Cardiac muscle cell (in vitro differentiated cells and primary cell): ENCODE data around the gene SRSF2. TPM values are rescaled to one million over a fixed set of nuclear protein-coding genes. Genes with fewer than 3 reads are reported as not detected.
A peak's percentile ranks its signal among the peaks of the same experiment; 100 is the strongest.
"Not testable (repeated sequence)": the region's sequence is repeated elsewhere in the genome, so short reads cannot be mapped to it uniquely, and the experiment has no call there.

ENCODE experiments used
- DNase-seq, 2 donors: peaks; one replicate each; pipeline versions ENCODE4 v3.0.0 to v3.0.0-alpha.2; 2010 to 2017; ENCODE audit warnings: low read depth in 1 of 2, low spot score in 1 of 2
- H3K27ac ChIP-seq: fragments of 200-600 bp; sonication (generic); 2 replicates; pipeline ENCODE4 v1.5.1; 2016
- H3K27me3 ChIP-seq: fragments of 200-600 bp; sonication (generic); 2 replicates; pipeline ENCODE4 v1.6.0; 2016; ENCODE audit warnings: control low read depth
- H3K36me3 ChIP-seq: fragments of 200-600 bp; sonication (generic); 2 replicates; pipeline ENCODE4 v1.5.1; 2016; ENCODE audit warnings: control low read depth
- H3K4me1 ChIP-seq: fragments of 200-600 bp; sonication (generic); 2 replicates; pipeline ENCODE4 v1.8.1; 2017; ENCODE audit warnings: low read depth, mild to moderate bottlenecking, mixed run types
- H3K4me3 ChIP-seq: fragments of 200-600 bp; sonication (generic); 2 replicates; pipeline ENCODE4 v1.5.1; 2016; ENCODE audit warnings: mild to moderate bottlenecking
- H3K9me3 ChIP-seq: fragments of 200-600 bp; sonication (generic); 2 replicates; pipeline ENCODE4 v1.5.1; 2017; ENCODE audit warnings: low read depth, mild to moderate bottlenecking, control low read depth
- polyA plus RNA-seq: library from polyadenylated mRNA; unstranded; fragments of >200 nt; fragmentation: Nextera tagmentation; extraction: Ambion mirVana; gene quantifications from 2 replicates; pipeline ENCODE4 v1.2.1, GENCODE V29; 2016
- total RNA-seq: library from RNA; depleted of rRNA; stranded (reverse); fragments of >200 nt; gene quantifications from 2 replicates; pipeline ENCODE4 v1.2.3, GENCODE V29; 2016
- TF ChIP-seq, protein P1 (sequence below): IDR thresholded peaks from 2 replicates; pipeline ENCODE4 v1.5.1; 2012; ENCODE audit warnings: low read depth, mild to moderate bottlenecking, low read length

The SRSF2 gene
- total and polyA plus RNA-seq, 2 experiments from 2014 or later = 265 to 398 TPM

- Histone ChIP-seq H3K4me1 (peaks cover 19% of the 10 kb centered on the region), H3K4me3 (peak overlapping the region; percentile 91), H3K36me3 (peaks cover 29% of the 10 kb centered on the region), H3K9me3 (no peaks in the 10 kb centered on the region), H3K27me3 (no peaks in the 10 kb centered on the region), H3K27ac (peak overlapping the region; percentile 92)
- TF ChIP-seq, protein P1, sequence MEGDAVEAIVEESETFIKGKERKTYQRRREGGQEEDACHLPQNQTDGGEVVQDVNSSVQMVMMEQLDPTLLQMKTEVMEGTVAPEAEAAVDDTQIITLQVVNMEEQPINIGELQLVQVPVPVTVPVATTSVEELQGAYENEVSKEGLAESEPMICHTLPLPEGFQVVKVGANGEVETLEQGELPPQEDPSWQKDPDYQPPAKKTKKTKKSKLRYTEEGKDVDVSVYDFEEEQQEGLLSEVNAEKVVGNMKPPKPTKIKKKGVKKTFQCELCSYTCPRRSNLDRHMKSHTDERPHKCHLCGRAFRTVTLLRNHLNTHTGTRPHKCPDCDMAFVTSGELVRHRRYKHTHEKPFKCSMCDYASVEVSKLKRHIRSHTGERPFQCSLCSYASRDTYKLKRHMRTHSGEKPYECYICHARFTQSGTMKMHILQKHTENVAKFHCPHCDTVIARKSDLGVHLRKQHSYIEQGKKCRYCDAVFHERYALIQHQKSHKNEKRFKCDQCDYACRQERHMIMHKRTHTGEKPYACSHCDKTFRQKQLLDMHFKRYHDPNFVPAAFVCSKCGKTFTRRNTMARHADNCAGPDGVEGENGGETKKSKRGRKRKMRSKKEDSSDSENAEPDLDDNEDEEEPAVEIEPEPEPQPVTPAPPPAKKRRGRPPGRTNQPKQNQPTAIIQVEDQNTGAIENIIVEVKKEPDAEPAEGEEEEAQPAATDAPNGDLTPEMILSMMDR = no peak
- DNase-seq = peak; percentile 60 to 66
Measured at GRCh38 chr17:76725580-76726230, 11.4 kb downstream of the SRSF2 start.

- H3K4me3 ChIP-seq = no peak overlapping the region
- TF ChIP-seq, protein P1 = no peak
- DNase-seq = no peak
- H3K36me3 ChIP-seq = peaks cover 48% of the 10 kb centered on the region
- no peaks in the 10 kb centered on the region for H3K27me3 ChIP-seq
- H3K9me3 ChIP-seq = no peaks in the 10 kb centered on the region
- peaks cover 19% of the 10 kb centered on the region for H3K4me1 ChIP-seq
- H3K27ac ChIP-seq = no peak overlapping the region
Measured at GRCh38 chr17:76723812-76724211, 13.3 kb downstream of the SRSF2 start.

DNA sequence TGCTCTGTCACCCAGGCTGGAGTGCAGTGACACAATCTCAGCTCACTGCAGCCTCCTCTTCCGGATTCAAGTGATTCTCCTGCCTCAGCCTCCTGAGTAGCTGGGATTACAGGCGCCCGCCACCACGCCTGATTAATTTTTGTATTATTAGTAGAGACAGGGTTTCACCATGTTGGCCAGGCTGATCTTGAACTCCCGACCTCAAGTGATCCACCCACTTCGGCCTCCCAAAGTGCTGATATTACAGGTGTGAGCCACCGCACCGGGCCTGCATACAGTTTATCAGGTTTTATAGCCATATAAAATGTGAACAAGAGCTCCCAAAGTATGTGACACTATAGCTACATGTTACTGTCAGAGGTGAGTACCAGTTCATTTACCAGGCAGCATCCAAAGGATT, 14.2 kb downstream of the SRSF2 start:
- not testable (repeated sequence) for H3K9me3 ChIP-seq, H3K27me3 ChIP-seq, DNase-seq, H3K4me3 ChIP-seq, H3K27ac ChIP-seq
- Histone ChIP-seq H3K36me3 (peaks cover 56% of the 10 kb centered on the region), H3K4me1 (peaks cover 18% of the 10 kb centered on the region)

GRCh38 chr17:76722279-76722678, 14.9 kb downstream of the SRSF2 start:
- no peaks in the 10 kb centered on the region for H3K9me3 ChIP-seq
- H3K27ac ChIP-seq = no peak overlapping the region
- peaks cover 11% of the 10 kb centered on the region for H3K4me1 ChIP-seq
- no peaks in the 10 kb centered on the region for H3K27me3 ChIP-seq
- TF ChIP-seq, protein P1 = no peak
- H3K36me3 ChIP-seq = peaks cover 59% of the 10 kb centered on the region
- DNase-seq = no peak
- no peak overlapping the region for H3K4me3 ChIP-seq

GRCh38 chr17:76721463-76721862, 15.7 kb downstream of the SRSF2 start:
- H3K9me3 ChIP-seq = no peaks in the 10 kb centered on the region
- H3K27me3 ChIP-seq = no peaks in the 10 kb centered on the region
- TF ChIP-seq, protein P1 = no peak
- H3K4me1 ChIP-seq = peaks cover 11% of the 10 kb centered on the region
- H3K4me3 ChIP-seq = no peak overlapping the region
- DNase-seq = no peak
- H3K27ac ChIP-seq = no peak overlapping the region
- H3K36me3 ChIP-seq = peaks cover 65% of the 10 kb centered on the region

- H3K36me3 ChIP-seq = peaks cover 71% of the 10 kb centered on the region
- no peak for DNase-seq
- H3K27me3 ChIP-seq = no peaks in the 10 kb centered on the region
- TF ChIP-seq, protein P1 = no peak
- H3K4me1 ChIP-seq = peaks cover 11% of the 10 kb centered on the region
- no peak overlapping the region for H3K4me3 ChIP-seq
- H3K27ac ChIP-seq = no peak overlapping the region
- no peaks in the 10 kb centered on the region for H3K9me3 ChIP-seq
Measured at GRCh38 chr17:76720941-76721340, 16.2 kb downstream of the SRSF2 start.
